Panc1 (cell line): ENCODE data around the gene MED13. TPM values are rescaled to one million over a fixed set of nuclear protein-coding genes. Genes with fewer than 3 reads are reported as not detected.
"Not testable (repeated sequence)": the region's sequence is repeated elsewhere in the genome, so short reads cannot be mapped to it uniquely, and the experiment has no call there.

Experiments
- ATAC-seq: fragments of 200-7000 bp; cut with Tn5 transposase; 2 replicates; pipeline ENCODE4 v1.9.1; 2020; ENCODE audit warnings: mild to moderate bottlenecking, moderate library complexity
- BruUV-seq: library from RNA; stranded (reverse); fragments of 400-500 nt; replicated peaks from 2 replicates; lab custom pipeline; 2021; lab: Mats Ljungman, UMichigan
- CTCF ChIA-PET: fragments of 300-600 bp; sonication (Branson Sonifier 250); formaldehyde crosslinking; loops from one replicate; lab custom pipeline; 2022; ENCODE audit warnings: antibody characterized with exemption; lab: Charles Lee
- POLR2A ChIA-PET: fragments of 300-600 bp; sonication (Branson Sonifier 250); formaldehyde crosslinking; loops from one replicate; lab custom pipeline; 2022; ENCODE audit warnings: antibody characterized with exemption; lab: Charles Lee
- DNase-seq: peaks from one replicate; pipeline ENCODE4 v3.0.0-alpha.2; 2010; ENCODE audit warnings: low read depth, low spot score
- H3K27ac ChIP-seq: 2 replicates; pipeline ENCODE4 v1.5.1; 2011; ENCODE audit warnings: mild to moderate bottlenecking, low read length, inconsistent platforms
- H3K27me3 ChIP-seq: fragments of 200-500 bp; sonication (Bioruptor generic); 2 replicates; pipeline ENCODE4 v1.6.0; 2014; ENCODE audit warnings: low read length, inconsistent platforms; ENCODE audit not compliant: control insufficient read depth, insufficient read depth
- H3K36me3 ChIP-seq: fragments of 200-500 bp; sonication (Bioruptor generic); 2 replicates; pipeline ENCODE4 v1.5.1; 2014; ENCODE audit warnings: inconsistent platforms, mild to moderate bottlenecking, low read length, moderate library complexity; ENCODE audit not compliant: control insufficient read depth, insufficient read depth
- H3K4me1 ChIP-seq: 2 replicates; pipeline ENCODE4 v1.5.1; 2011; ENCODE audit warnings: inconsistent platforms, mild to moderate bottlenecking, low read length, moderate library complexity; ENCODE audit not compliant: control insufficient read depth, insufficient read depth
- H3K4me3 ChIP-seq, 2 experiments: 2 replicates each; pipeline ENCODE4 v1.5.1; 2011 to 2012; ENCODE audit warnings: low read depth in 2 of 2, low read length in 2 of 2, mild to moderate bottlenecking in 2 of 2, inconsistent platforms in 1 of 2, moderate library complexity in 1 of 2
- H3K9me3 ChIP-seq: fragments of 200-500 bp; sonication (Bioruptor generic); 2 replicates; pipeline ENCODE4 v1.5.1; 2014; ENCODE audit warnings: low read depth, mild to moderate bottlenecking, inconsistent platforms, low read length, moderate library complexity; ENCODE audit not compliant: control insufficient read depth, insufficient read depth
- CTCF ChIP-seq: fragments of 450-650 bp; IDR thresholded peaks from 2 replicates; pipeline ENCODE4 v1.5.1; 2017; ENCODE audit warnings: mild to moderate bottlenecking
- POLR2AphosphoS5 ChIP-seq: IDR thresholded peaks from 2 replicates; pipeline ENCODE4 v1.6.1; 2012; ENCODE audit warnings: mild to moderate bottlenecking, low read depth, low read length, moderate library complexity
- SIN3A ChIP-seq: IDR thresholded peaks from 2 replicates; pipeline ENCODE4 v1.6.1; 2012; ENCODE audit warnings: low read depth, mild to moderate bottlenecking, low read length, moderate library complexity, borderline replicate concordance; ENCODE audit not compliant: insufficient read depth
- TCF7L2 ChIP-seq: IDR thresholded peaks from 2 replicates; pipeline ENCODE4 v1.6.1; 2011; ENCODE audit warnings: mild to moderate bottlenecking, low read depth, low read length, inconsistent platforms
- in situ Hi-C: cut with HindIII; loops from 2 replicates; pipeline ENCODE4 v1.10.0; 2016; ENCODE audit warnings: low sequenced_read_pairs, low pct_unique_long_range_greater_than_20kb
- intact Hi-C: fragments of 100-400 bp; cut with micrococcal nuclease; formaldehyde crosslinking; loops from one replicate; pipeline ENCODE4 v1.10.0; 2022; ENCODE audit not compliant: unreplicated experiment
- total RNA-seq: library from RNA; stranded (reverse); gene quantifications from one replicate; pipeline ENCODE4 v1.2.1, GENCODE V29; 2021; ENCODE audit not compliant: unreplicated experiment
- TF ChIP-seq, protein P1 (sequence below), 2 experiments: IDR thresholded peaks; 2 replicates each; pipeline ENCODE4 v1.6.1; 2011 to 2012; ENCODE audit warnings: low read depth in 2 of 2, control low read depth in 1 of 2, low read length in 1 of 2, mild to moderate bottlenecking in 1 of 2, moderate library complexity in 1 of 2; ENCODE audit not compliant: insufficient read depth in 1 of 2

The MED13 gene
- total RNA-seq, 1 experiment from 2014 or later: 69.5 TPM

GRCh38 chr17:61895391-61895790 lies 169.7 kb downstream of the MED13 start:
- Histone ChIP-seq H3K27me3 (no peaks in the 10 kb centered on the region), H3K4me3 (no peak overlapping the region), H3K4me1 (no peaks in the 10 kb centered on the region), H3K27ac (no peak overlapping the region), H3K9me3 (no peaks in the 10 kb centered on the region), H3K36me3 (peaks cover 18% of the 10 kb centered on the region; the same call in 1 of the 2 replicates)
- intact Hi-C loops: no loop called here
- in situ Hi-C loops: no loop called here
- ATAC-seq (no peak), DNase-seq (no peak)
- BruUV-seq: no TSS peak
- TF ChIP-seq POLR2AphosphoS5 (no peak), SIN3A (no peak), CTCF (no peak), TCF7L2 (no peak)
- TF ChIP-seq, protein P1, sequence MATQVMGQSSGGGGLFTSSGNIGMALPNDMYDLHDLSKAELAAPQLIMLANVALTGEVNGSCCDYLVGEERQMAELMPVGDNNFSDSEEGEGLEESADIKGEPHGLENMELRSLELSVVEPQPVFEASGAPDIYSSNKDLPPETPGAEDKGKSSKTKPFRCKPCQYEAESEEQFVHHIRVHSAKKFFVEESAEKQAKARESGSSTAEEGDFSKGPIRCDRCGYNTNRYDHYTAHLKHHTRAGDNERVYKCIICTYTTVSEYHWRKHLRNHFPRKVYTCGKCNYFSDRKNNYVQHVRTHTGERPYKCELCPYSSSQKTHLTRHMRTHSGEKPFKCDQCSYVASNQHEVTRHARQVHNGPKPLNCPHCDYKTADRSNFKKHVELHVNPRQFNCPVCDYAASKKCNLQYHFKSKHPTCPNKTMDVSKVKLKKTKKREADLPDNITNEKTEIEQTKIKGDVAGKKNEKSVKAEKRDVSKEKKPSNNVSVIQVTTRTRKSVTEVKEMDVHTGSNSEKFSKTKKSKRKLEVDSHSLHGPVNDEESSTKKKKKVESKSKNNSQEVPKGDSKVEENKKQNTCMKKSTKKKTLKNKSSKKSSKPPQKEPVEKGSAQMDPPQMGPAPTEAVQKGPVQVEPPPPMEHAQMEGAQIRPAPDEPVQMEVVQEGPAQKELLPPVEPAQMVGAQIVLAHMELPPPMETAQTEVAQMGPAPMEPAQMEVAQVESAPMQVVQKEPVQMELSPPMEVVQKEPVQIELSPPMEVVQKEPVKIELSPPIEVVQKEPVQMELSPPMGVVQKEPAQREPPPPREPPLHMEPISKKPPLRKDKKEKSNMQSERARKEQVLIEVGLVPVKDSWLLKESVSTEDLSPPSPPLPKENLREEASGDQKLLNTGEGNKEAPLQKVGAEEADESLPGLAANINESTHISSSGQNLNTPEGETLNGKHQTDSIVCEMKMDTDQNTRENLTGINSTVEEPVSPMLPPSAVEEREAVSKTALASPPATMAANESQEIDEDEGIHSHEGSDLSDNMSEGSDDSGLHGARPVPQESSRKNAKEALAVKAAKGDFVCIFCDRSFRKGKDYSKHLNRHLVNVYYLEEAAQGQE (IDR thresholded peaks at IDR 0.05; ENCODE audit: insufficient read depth in 1 of 2, low read depth in 2 of 2, low read length in 1 of 2): no peak
- CTCF ChIA-PET: no interaction called here
- POLR2A ChIA-PET: no interaction called here

DNA sequence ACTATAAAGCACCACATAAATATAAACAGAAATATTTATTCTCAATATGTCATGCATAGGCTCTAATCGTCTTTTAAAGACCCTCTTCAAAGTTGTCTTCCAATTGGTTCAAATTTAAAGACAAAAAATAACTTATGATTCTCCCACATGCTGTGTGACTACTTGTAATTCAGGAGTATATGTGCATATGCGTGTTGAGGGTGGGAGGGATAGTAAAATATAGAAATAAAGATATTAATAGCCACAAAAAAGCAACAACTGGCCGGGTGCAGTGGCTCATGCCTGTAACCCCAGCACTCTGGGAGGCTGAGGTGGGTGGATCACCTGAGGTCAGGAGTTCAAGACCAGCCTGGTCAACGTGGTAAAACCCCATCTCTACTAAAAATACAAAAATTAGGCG lies 170.8 kb downstream of the MED13 start:
- CTCF ChIA-PET, POLR2A ChIA-PET, BruUV-seq, in situ Hi-C loops, DNase-seq, H3K4me3 ChIP-seq, H3K9me3 ChIP-seq, intact Hi-C loops, H3K27me3 ChIP-seq, H3K4me1 ChIP-seq, ATAC-seq, H3K27ac ChIP-seq: not testable (repeated sequence)
- H3K36me3 ChIP-seq: peaks cover 21% of the 10 kb centered on the region; the same call in 1 of the 2 replicates

Other genes with a start within 250 kb of the MED13 start
- 9.4 TPM for gene BRIP1, start 201.8 kb downstream of the MED13 start, total RNA-seq
- 32.5 TPM for gene INTS2, start 137.3 kb downstream of the MED13 start, total RNA-seq